ENCODE data around the gene CPZ. TPM values are rescaled to one million over a fixed set of nuclear protein-coding genes. Genes with fewer than 3 reads are reported as not detected.

The CPZ gene
- total RNA-seq, 1 donor from 2014 or later, result 0.27 TPM

DNA sequence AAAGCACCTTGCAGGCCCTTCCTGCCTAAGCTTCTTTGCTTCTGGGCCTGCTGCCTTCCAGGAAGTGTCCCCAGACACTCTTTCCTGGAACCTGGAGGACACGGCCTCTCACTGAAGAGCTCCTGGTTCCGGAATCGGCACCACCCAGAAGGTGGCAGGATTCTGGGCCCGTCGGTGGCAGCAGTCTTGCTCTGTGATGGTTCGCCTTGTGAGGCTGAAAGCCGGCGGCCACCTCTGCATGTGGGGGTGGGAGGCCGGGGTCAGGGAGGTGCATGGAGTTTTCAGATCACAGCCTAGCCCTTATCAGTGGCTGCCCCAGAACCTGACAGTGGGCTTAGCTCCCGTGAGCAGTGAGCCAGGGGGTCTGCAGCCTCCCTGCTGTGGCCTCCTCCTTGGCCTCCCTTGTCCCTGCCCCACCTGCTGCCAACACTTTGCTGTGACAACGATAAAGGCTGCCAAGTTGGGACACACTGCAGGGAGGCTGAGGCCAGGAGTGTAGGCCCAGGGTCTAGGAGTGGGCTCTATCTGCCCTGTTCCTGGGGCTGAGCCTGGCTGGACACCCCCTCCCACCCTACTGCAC is 43.1 kb upstream of the CPZ start:
- H3K27me3 ChIP-seq (ENCODE audit: low read depth), result peaks cover 66% of the 10 kb centered on the region
- H3K9me3 ChIP-seq (replicated peaks), result peaks cover 4% of the 10 kb centered on the region
- DNase-seq, result no peak
- H3K36me3 ChIP-seq, result no peaks in the 10 kb centered on the region
- intact Hi-C loops (cut with micrococcal nuclease), result no loop called here
- H3K4me1 ChIP-seq, result no peaks in the 10 kb centered on the region
- no peak for TF ChIP-seq CTCF (IDR thresholded peaks at IDR 0.05; ENCODE audit: borderline replicate concordance)
- H3K27ac ChIP-seq (replicated peaks), result no peak overlapping the region
- no peak overlapping the region for H3K4me3 ChIP-seq

- no peak for DNase-seq
- no peak overlapping the region for H3K4me3 ChIP-seq
- TF ChIP-seq CTCF (IDR thresholded peaks at IDR 0.05; ENCODE audit: borderline replicate concordance), result no peak
- no peak overlapping the region for H3K27ac ChIP-seq (replicated peaks)
- H3K27me3 ChIP-seq (ENCODE audit: low read depth), result peaks cover 66% of the 10 kb centered on the region
- H3K4me1 ChIP-seq, result no peaks in the 10 kb centered on the region
- intact Hi-C loops (cut with micrococcal nuclease), result no loop called here
- peaks cover 4% of the 10 kb centered on the region for H3K9me3 ChIP-seq (replicated peaks)
- no peaks in the 10 kb centered on the region for H3K36me3 ChIP-seq
Measured at GRCh38 chr4:8550691-8551090, 41.9 kb upstream of the CPZ start.

DNA sequence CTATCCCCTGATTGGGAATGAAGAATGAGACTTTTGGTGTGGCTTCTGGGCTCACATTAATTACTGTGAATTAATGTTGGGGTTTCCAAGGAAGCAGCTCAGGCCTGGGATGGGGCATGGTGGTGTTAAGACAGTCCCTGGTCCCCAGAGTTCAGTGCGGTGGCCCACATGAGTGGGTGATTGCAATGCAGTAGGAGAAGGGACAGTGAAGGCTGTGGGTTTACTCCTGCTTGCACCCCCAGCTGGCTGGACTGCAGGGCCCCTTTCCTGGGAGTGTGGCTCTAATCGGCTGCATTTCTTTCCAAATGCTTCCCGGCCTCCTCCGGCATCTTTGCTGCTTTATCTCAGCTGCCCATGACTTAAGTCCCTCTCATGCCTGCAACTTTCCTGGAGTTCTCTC is 40.5 kb upstream of the CPZ start:
- intact Hi-C loops (cut with micrococcal nuclease), result no loop called here
- no peaks in the 10 kb centered on the region for H3K36me3 ChIP-seq
- TF ChIP-seq CTCF (IDR thresholded peaks at IDR 0.05; ENCODE audit: borderline replicate concordance), result no peak
- H3K27me3 ChIP-seq (ENCODE audit: low read depth), result peaks cover 61% of the 10 kb centered on the region
- DNase-seq, result no peak
- no peaks in the 10 kb centered on the region for H3K4me1 ChIP-seq
- H3K9me3 ChIP-seq (replicated peaks), result peaks cover 4% of the 10 kb centered on the region
- H3K4me3 ChIP-seq, result no peak overlapping the region
- H3K27ac ChIP-seq (replicated peaks), result no peak overlapping the region

DNA sequence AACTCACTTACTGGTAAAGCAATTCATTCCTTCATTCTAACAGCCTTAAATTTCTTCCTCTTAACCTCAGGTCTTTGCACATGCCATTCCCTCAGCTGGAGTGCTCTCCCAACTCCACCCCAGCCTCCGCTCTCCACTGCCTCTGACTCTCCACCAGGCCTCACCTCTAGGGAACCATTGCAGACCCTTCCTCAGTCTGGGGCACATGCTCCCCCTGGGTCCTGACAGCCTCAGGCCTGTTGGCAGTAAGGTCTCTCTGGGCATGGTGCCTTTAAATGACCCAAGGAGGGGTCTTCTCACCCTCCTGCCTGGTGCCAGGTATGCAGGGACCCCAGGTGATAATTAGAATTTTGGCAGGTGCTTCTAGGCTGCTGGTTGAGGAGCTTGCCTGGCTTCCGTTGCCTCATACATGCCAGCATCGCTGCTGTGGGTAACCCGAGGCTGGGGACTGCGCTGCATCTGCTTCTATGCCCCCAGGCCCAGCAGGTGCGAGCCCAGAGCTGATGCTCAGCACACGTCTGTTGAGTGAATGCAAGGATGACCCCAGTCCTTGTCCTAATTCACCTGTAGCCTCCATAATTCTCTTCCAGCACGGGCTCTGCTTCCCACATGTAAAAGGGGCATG is 39.9 kb upstream of the CPZ start:
- intact Hi-C loops (cut with micrococcal nuclease), result no loop called here
- H3K36me3 ChIP-seq, result no peaks in the 10 kb centered on the region
- H3K9me3 ChIP-seq (replicated peaks), result peaks cover 4% of the 10 kb centered on the region
- peaks cover 63% of the 10 kb centered on the region for H3K27me3 ChIP-seq (ENCODE audit: low read depth)
- DNase-seq, result no peak
- H3K4me3 ChIP-seq, result no peak overlapping the region
- no peaks in the 10 kb centered on the region for H3K4me1 ChIP-seq
- no peak for TF ChIP-seq CTCF (IDR thresholded peaks at IDR 0.05; ENCODE audit: borderline replicate concordance)
- H3K27ac ChIP-seq (replicated peaks), result no peak overlapping the region

DNA sequence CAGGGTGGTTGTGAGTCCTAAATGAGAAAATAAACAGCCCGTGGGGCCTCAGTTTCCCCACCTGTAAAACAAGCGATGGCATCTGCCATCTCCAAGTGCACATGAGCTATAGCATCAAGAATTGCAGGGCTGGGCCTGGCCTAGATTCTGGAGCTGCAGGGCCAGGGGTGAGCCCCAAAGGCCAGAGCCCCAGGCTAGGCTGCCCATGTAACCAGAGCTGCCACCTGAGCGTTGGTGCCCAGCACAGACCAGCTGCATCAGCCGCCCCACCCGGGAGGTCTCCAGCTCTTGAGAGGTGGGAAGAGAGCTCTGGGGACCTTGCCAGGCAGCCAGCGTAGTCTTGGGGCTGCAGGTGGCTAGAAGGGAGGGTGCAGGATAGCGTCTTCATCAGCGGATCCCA is 39.3 kb upstream of the CPZ start:
- peaks cover 4% of the 10 kb centered on the region for H3K9me3 ChIP-seq (replicated peaks)
- no peak for TF ChIP-seq CTCF (IDR thresholded peaks at IDR 0.05; ENCODE audit: borderline replicate concordance)
- no peak for DNase-seq
- peaks cover 63% of the 10 kb centered on the region for H3K27me3 ChIP-seq (ENCODE audit: low read depth)
- H3K4me3 ChIP-seq, result no peak overlapping the region
- H3K27ac ChIP-seq (replicated peaks), result no peak overlapping the region
- no peaks in the 10 kb centered on the region for H3K4me1 ChIP-seq
- intact Hi-C loops (cut with micrococcal nuclease), result no loop called here
- H3K36me3 ChIP-seq, result no peaks in the 10 kb centered on the region

Data from left ventricle myocardium inferior (tissue), 1 donor.